Measurements from ENCODE around the gene GARIN5B. TPM values are rescaled to one million over a fixed set of nuclear protein-coding genes. Genes with fewer than 3 reads are reported as not detected.

Gene GARIN5B
- total RNA-seq, 1 experiment from 2014 or later = 0.11 TPM

- H3K4me2 ChIP-seq = peak overlapping the region; percentile 71
- H4K20me1 ChIP-seq (ENCODE audit: insufficient read depth) = peaks cover 12% of the 10 kb centered on the region
- peaks cover 5% of the 10 kb centered on the region; the same call in 1 of the 2 replicates for H3K27me3 ChIP-seq (ENCODE audit: insufficient read depth, low read depth)
- TSS peak; percentile 17 for BruUV-seq (replicated peaks)
- no peaks in the 10 kb centered on the region for H3K36me3 ChIP-seq (ENCODE audit: low read depth)
- intact Hi-C loops (cut with micrococcal nuclease; ENCODE audit: unreplicated experiment) = no loop called here
- H2AFZ ChIP-seq = no peak overlapping the region
- no peak for TF ChIP-seq EZH2 (IDR thresholded peaks at IDR 0.05; ENCODE audit: low read depth)
- TF ChIP-seq CTCF (conservative IDR thresholded peaks at IDR 0.05) = no peak
- CTCF ChIA-PET = interaction anchor here (0.6 to 0.7 kb wide), 3 partner anchors 9 to 232 kb away, joined by 3 read pairs; partner anchors contain the start of gene GARIN5B
- H3K79me2 ChIP-seq (ENCODE audit: low read depth) = no peaks in the 10 kb centered on the region
- peak overlapping the region; percentile 24; the same call in 1 of the 2 replicates for H3K4me3 ChIP-seq
- H3K9me3 ChIP-seq (ENCODE audit: insufficient read depth, low read depth) = no peaks in the 10 kb centered on the region
- no peak overlapping the region for H3K27ac ChIP-seq
- H3F3A ChIP-seq (ENCODE audit: insufficient read depth, low read depth) = peaks cover 50% of the 10 kb centered on the region; the same call in 1 of the 2 replicates
- no peaks in the 10 kb centered on the region for H3K9me2 ChIP-seq (ENCODE audit: insufficient read depth)
- POLR2A ChIA-PET (ENCODE audit: unreplicated experiment) = interaction anchor here (0.6 to 1.2 kb wide), 7 partner anchors 19 to 748 kb away, joined by 3 to 15 read pairs (median 6); partner anchors contain the start of genes KMT5C and ZNF787
- peaks cover 50% of the 10 kb centered on the region for H3K4me1 ChIP-seq (replicated peaks; ENCODE audit: insufficient read depth)
- peak; percentile 64 to 91 for DNase-seq
Measured at GRCh38 chr19:55372316-55373081, 9.4 kb upstream of the GARIN5B start.

GRCh38 chr19:55370305-55370988 is 7.4 kb upstream of the GARIN5B start, which contains the start of gene IL11:
Gene IL11, minus strand, starts transcription at chr19:55370463. Its CDS starts 153 bp downstream, at chr19:55370310.
- POLR2A ChIA-PET (ENCODE audit: unreplicated experiment) = no interaction called here

More at GRCh38 chr19:55370305-55370988, 7.4 kb upstream of the GARIN5B start, which contains the start of gene IL11:
- Histone ChIP-seq H3K27me3 (ENCODE audit: insufficient read depth, low read depth) (peaks cover 5% of the 10 kb centered on the region; the same call in 1 of the 2 replicates), H3K4me1 (replicated peaks; ENCODE audit: insufficient read depth) (peaks cover 42% of the 10 kb centered on the region), H3K4me3 (peak within 1 kb of the TSS; percentile 62), H3K79me2 (ENCODE audit: low read depth) (no peaks in the 10 kb centered on the region), H3K36me3 (ENCODE audit: low read depth) (no peaks in the 10 kb centered on the region), H3K9me3 (ENCODE audit: insufficient read depth, low read depth) (no peaks in the 10 kb centered on the region), H4K20me1 (ENCODE audit: insufficient read depth) (no peaks in the 10 kb centered on the region), H3K4me2 (peak within 1 kb of the TSS; percentile 96), H3F3A (ENCODE audit: insufficient read depth, low read depth) (peaks cover 35% of the 10 kb centered on the region; the same call in 1 of the 2 replicates), H2AFZ (peak within 1 kb of the TSS; percentile 75), H3K27ac (no peak within 1 kb of the TSS), H3K9me2 (ENCODE audit: insufficient read depth) (no peaks in the 10 kb centered on the region)
- no TSS peak for BruUV-seq (replicated peaks)
- peak in 1 of 2 experiments; percentile 33 for DNase-seq
- CTCF ChIA-PET = no interaction called here
- TF ChIP-seq CTCF (conservative IDR thresholded peaks at IDR 0.05) = no peak
- TF ChIP-seq EZH2 (IDR thresholded peaks at IDR 0.05; ENCODE audit: low read depth) = no peak
- intact Hi-C loops (cut with micrococcal nuclease; ENCODE audit: unreplicated experiment) = no loop called here
